Measurements from ENCODE around the gene SCN8A.

GRCh38 chr12:51823875-51824565 is 233.0 kb downstream of the SCN8A start:
- TF ChIP-seq CTCF (conservative IDR thresholded peaks at IDR 0.05; ENCODE audit: low read depth in 2 of 2) = peak; percentile 59 to 83
- no peak for TF ChIP-seq POLR2AphosphoS5 (IDR thresholded peaks at IDR 0.05; ENCODE audit: low read depth)
- no peak for TF ChIP-seq EZH2 (IDR thresholded peaks at IDR 0.05; ENCODE audit: low read depth, unreplicated experiment)
- TF ChIP-seq NANOG (IDR thresholded peaks at IDR 0.05; ENCODE audit: borderline replicate concordance) = no peak
- no peak for TF ChIP-seq REST (IDR thresholded peaks at IDR 0.05; ENCODE audit: unreplicated experiment)
- TF ChIP-seq EZH2phosphoT487 (IDR thresholded peaks at IDR 0.05; ENCODE audit: unreplicated experiment) = no peak
- TF ChIP-seq JUNB (IDR thresholded peaks at IDR 0.05; ENCODE audit: unreplicated experiment) = no peak
- no peak for TF ChIP-seq CREB1 (CRISPR knock-in tag; IDR thresholded peaks at IDR 0.05; ENCODE audit: low read depth)
- no peak for TF ChIP-seq ZNF462 (CRISPR knock-in tag; IDR thresholded peaks at IDR 0.05)
- no peak for TF ChIP-seq STAT1 (IDR thresholded peaks at IDR 0.05; ENCODE audit: unreplicated experiment)
- TF ChIP-seq ETS1 (IDR thresholded peaks at IDR 0.05) = no peak
- no peak for TF ChIP-seq ZNF331 (CRISPR knock-in tag; IDR thresholded peaks at IDR 0.05; ENCODE audit: low read depth)

All from GM23338 (cell line).